Hepatocyte (in vitro differentiated cells): Measurements from ENCODE around the gene HIVEP1. TPM values are rescaled to one million over a fixed set of nuclear protein-coding genes. Genes with fewer than 3 reads are reported as not detected.

ENCODE experiments used
- DNase-seq: peaks from one replicate; pipeline ENCODE4 v3.0.0-alpha.2; 2016; ENCODE audit warnings: low spot score
- H2AFZ ChIP-seq: fragments of 200-600 bp; sonication (generic); 2 replicates; pipeline ENCODE4 v1.6.0; 2016; ENCODE audit warnings: antibody characterized with exemption, mild to moderate bottlenecking
- H3K27ac ChIP-seq: fragments of 200-600 bp; sonication (generic); 2 replicates; pipeline ENCODE4 v1.5.1; 2016; ENCODE audit warnings: mild to moderate bottlenecking
- H3K27me3 ChIP-seq: fragments of 200-600 bp; sonication (generic); 2 replicates; pipeline ENCODE4 v1.6.1; 2016
- H3K36me3 ChIP-seq: fragments of 200-600 bp; sonication (generic); replicated peaks from 2 replicates; pipeline ENCODE4 v1.5.1; 2016; ENCODE audit warnings: low read depth; ENCODE audit not compliant: insufficient read depth
- H3K4me1 ChIP-seq: fragments of 200-600 bp; sonication (generic); 2 replicates; pipeline ENCODE4 v1.5.1; 2016; ENCODE audit warnings: mild to moderate bottlenecking, moderate library complexity; ENCODE audit not compliant: insufficient read depth
- H3K4me2 ChIP-seq: fragments of 200-600 bp; sonication (generic); 2 replicates; pipeline ENCODE4 v1.6.0; 2016
- H3K4me3 ChIP-seq: fragments of 200-600 bp; sonication (generic); 2 replicates; pipeline ENCODE4 v1.5.1; 2016; ENCODE audit warnings: mild to moderate bottlenecking
- H3K79me2 ChIP-seq: fragments of 200-600 bp; sonication (generic); 2 replicates; pipeline ENCODE4 v1.6.0; 2017; ENCODE audit warnings: mild to moderate bottlenecking
- H3K9me2 ChIP-seq: fragments of 200-600 bp; sonication (generic); replicated peaks from 2 replicates; pipeline ENCODE4 v1.6.0; 2017; ENCODE audit warnings: mild to moderate bottlenecking; ENCODE audit not compliant: insufficient read depth
- H3K9me3 ChIP-seq: fragments of 200-600 bp; sonication (generic); 2 replicates; pipeline ENCODE4 v1.5.1; 2016; ENCODE audit warnings: low read depth, mild to moderate bottlenecking
- H4K20me1 ChIP-seq: fragments of 200-600 bp; sonication (generic); 2 replicates; pipeline ENCODE4 v1.6.0; 2016; ENCODE audit warnings: mild to moderate bottlenecking; ENCODE audit not compliant: insufficient read depth, poor library complexity, severe bottlenecking
- CTCF ChIP-seq: fragments of 200-600 bp; sonication (generic); IDR thresholded peaks from 2 replicates; pipeline ENCODE4 v1.5.1; 2016; ENCODE audit warnings: antibody characterized with exemption, mild to moderate bottlenecking; ENCODE audit not compliant: poor library complexity
- EZH2 ChIP-seq: fragments of 200-600 bp; sonication (generic); IDR thresholded peaks from 2 replicates; pipeline ENCODE4 v1.6.1; 2016; ENCODE audit warnings: antibody characterized with exemption, mild to moderate bottlenecking, borderline replicate concordance
- EZH2phosphoT487 ChIP-seq: fragments of 200-600 bp; sonication (generic); IDR thresholded peaks from one replicate; pipeline ENCODE4 v1.6.1; 2018; ENCODE audit warnings: antibody characterized with exemption, mild to moderate bottlenecking, low read depth, moderate library complexity; ENCODE audit not compliant: unreplicated experiment, severe bottlenecking
- WGBS: methylation state at CpG from one replicate; pipeline ENCODE4 v1.1.6; 2016; ENCODE audit warnings: low lambda C conversion rate; ENCODE audit errors: missing lambda C conversion rate; 5-methylcytosine and 5-hydroxymethylcytosine counted together
- polyA plus RNA-seq: library from polyadenylated mRNA; unstranded; fragments of >200 nt; fragmentation: Nextera tagmentation; extraction: Ambion mirVana; gene quantifications from 2 replicates; pipeline ENCODE4 v1.2.1, GENCODE V29; 2016
- total RNA-seq: library from RNA; depleted of rRNA; stranded (reverse); fragments of >200 nt; gene quantifications from 2 replicates; pipeline ENCODE4 v1.2.3, GENCODE V29; 2014

HIVEP1 gene
- total and polyA plus RNA-seq, 2 experiments from 2014 or later, result 8.7 to 33.7 TPM

DNA sequence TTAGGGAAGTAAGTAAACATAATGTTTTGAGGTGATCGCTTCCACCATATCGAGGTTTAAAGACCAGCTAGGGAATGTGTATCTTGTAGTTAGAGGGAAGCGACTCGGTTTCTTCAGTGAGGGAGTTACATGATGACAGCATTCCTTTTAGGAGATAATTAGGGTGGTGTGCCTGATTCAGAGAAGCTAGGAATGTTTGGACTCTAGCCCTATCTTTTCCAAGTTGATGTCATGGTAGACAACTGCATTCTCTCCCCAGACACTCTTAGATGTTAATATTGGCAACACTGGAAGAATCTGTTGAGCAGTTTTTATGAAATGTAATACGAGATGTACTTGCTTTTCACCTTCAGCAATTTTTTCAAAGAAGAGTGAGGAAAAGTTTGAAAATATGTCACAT is 12.9 kb upstream of the HIVEP1 start:
- no peak for DNase-seq
- H3K4me3 ChIP-seq, result no peak overlapping the region
- no peak overlapping the region for H3K4me2 ChIP-seq
- no peaks in the 10 kb centered on the region for H4K20me1 ChIP-seq
- TF ChIP-seq CTCF (no peak), EZH2phosphoT487 (no peak), EZH2 (no peak)
- no peak overlapping the region for H2AFZ ChIP-seq
- H3K4me1 ChIP-seq, result no peaks in the 10 kb centered on the region
- no peaks in the 10 kb centered on the region for H3K9me3 ChIP-seq
- 88% methylated on average over 5 of the region's 5 CpGs for WGBS
- H3K27me3 ChIP-seq, result no peaks in the 10 kb centered on the region
- no peak overlapping the region for H3K27ac ChIP-seq
- no peaks in the 10 kb centered on the region for H3K36me3 ChIP-seq
- no peaks in the 10 kb centered on the region for H3K79me2 ChIP-seq
- no peaks in the 10 kb centered on the region for H3K9me2 ChIP-seq

GRCh38 chr6:12000174-12000573 is 11.9 kb upstream of the HIVEP1 start:
- Histone ChIP-seq H3K27ac (no peak overlapping the region), H3K4me1 (no peaks in the 10 kb centered on the region), H3K27me3 (no peaks in the 10 kb centered on the region), H3K36me3 (no peaks in the 10 kb centered on the region), H3K4me2 (no peak overlapping the region), H2AFZ (no peak overlapping the region), H3K9me3 (no peaks in the 10 kb centered on the region), H4K20me1 (no peaks in the 10 kb centered on the region), H3K4me3 (no peak overlapping the region), H3K9me2 (no peaks in the 10 kb centered on the region), H3K79me2 (no peaks in the 10 kb centered on the region)
- no peak for DNase-seq
- no peak for TF ChIP-seq EZH2phosphoT487
- TF ChIP-seq CTCF, result no peak
- TF ChIP-seq EZH2, result no peak

GRCh38 chr6:12001004-12001705 is 11.0 kb upstream of the HIVEP1 start:
- Histone ChIP-seq H3K79me2 (no peaks in the 10 kb centered on the region), H2AFZ (no peak overlapping the region), H3K9me2 (no peaks in the 10 kb centered on the region), H3K9me3 (no peaks in the 10 kb centered on the region), H4K20me1 (no peaks in the 10 kb centered on the region), H3K4me3 (no peak overlapping the region), H3K4me2 (no peak overlapping the region), H3K27ac (no peak overlapping the region), H3K36me3 (no peaks in the 10 kb centered on the region), H3K27me3 (no peaks in the 10 kb centered on the region), H3K4me1 (no peaks in the 10 kb centered on the region)
- 84% methylated on average over 4 of the region's 4 CpGs for WGBS
- TF ChIP-seq EZH2phosphoT487 (no peak), EZH2 (no peak), CTCF (no peak)
- no peak for DNase-seq
